ENCODE data around the gene CYP20A1.

- TF ChIP-seq TAF1 (IDR thresholded peaks at IDR 0.05; ENCODE audit: borderline replicate concordance, insufficient read depth, low read length) (no peak), REST (IDR thresholded peaks at IDR 0.05; ENCODE audit: insufficient read depth in 1 of 2, low read depth in 2 of 2, low read length in 2 of 2) (no peak), SIN3A (IDR thresholded peaks at IDR 0.05; ENCODE audit: borderline replicate concordance, insufficient read depth, low read length) (no peak), POLR2AphosphoS5 (IDR thresholded peaks at IDR 0.05; ENCODE audit: low read depth, low read length) (no peak), FOXP2 (optimal IDR thresholded peaks at IDR 0.05; ENCODE audit: borderline replicate concordance, extremely low read depth, extremely low read length, insufficient read depth) (no peak)
Observed at GRCh38 chr2:203246646-203247045, 7.8 kb downstream of the CYP20A1 start.
